ENCODE data around the gene EIF2AK2. TPM values are rescaled to one million over a fixed set of nuclear protein-coding genes. Genes with fewer than 3 reads are reported as not detected.
A peak's percentile ranks its signal among the peaks of the same experiment; 100 is the strongest.

The EIF2AK2 gene
- total and polyA plus RNA-seq, 9 donors: 12.0 to 63.2 (median 39.4) TPM

DNA sequence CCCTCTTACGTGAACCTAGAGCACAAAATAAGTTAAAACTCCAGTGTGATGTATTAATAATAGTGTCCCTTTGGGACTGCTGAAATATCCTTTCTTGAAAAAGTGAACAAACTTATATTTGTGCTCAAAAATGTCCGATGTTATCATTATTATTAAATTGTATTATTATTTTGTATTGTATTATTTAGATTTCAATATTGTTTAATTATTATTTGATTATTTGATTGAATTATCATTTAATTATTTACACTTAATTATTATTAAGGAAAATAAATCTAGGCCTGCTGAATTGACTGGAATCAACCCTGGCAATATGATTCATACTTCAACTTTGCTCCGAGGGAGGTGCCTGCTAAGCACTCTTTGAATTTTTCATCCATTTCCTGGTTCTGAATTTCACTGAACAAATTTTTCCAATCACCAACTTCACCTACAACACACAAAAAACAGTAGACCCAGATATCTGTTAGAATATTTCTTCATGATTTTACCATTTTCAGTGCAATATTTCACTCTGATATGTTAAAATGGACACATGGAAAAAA is 10.9 kb upstream of the EIF2AK2 start:
- intact Hi-C loops (cut with DNase I): no loop called here
- Histone ChIP-seq H3K9me3 (no peaks in the 10 kb centered on the region), H3K4me3 (no peak overlapping the region), H3K27me3 (no peaks in the 10 kb centered on the region), H3K27ac (no peak overlapping the region), H3K36me3 (no peaks in the 10 kb centered on the region), H3K4me1 (ENCODE audit: insufficient read depth) (no peaks in the 10 kb centered on the region)
- DNase-seq: no peak
- WGBS, 3 donors: 91 to 94% (median 91%) methylated on average over 3 of the region's 3 CpGs
- TF ChIP-seq POLR2A (IDR thresholded peaks at IDR 0.05) (no peak), CTCF (IDR thresholded peaks at IDR 0.05) (no peak), EP300 (IDR thresholded peaks at IDR 0.05) (no peak)

GRCh38 chr2:37164757-37165156 is 8.0 kb upstream of the EIF2AK2 start:
- no peak for DNase-seq
- WGBS, 3 donors: 83 to 94% (median 83%) methylated on average over 1 of the region's 1 CpG
- no peaks in the 10 kb centered on the region for H3K9me3 ChIP-seq
- no peaks in the 10 kb centered on the region for H3K4me1 ChIP-seq (ENCODE audit: insufficient read depth)
- intact Hi-C loops (cut with DNase I): no loop called here
- TF ChIP-seq CTCF (IDR thresholded peaks at IDR 0.05): no peak
- TF ChIP-seq EP300 (IDR thresholded peaks at IDR 0.05): no peak
- no peak overlapping the region for H3K4me3 ChIP-seq
- no peaks in the 10 kb centered on the region for H3K36me3 ChIP-seq
- no peak overlapping the region for H3K27ac ChIP-seq
- H3K27me3 ChIP-seq: no peaks in the 10 kb centered on the region

DNA sequence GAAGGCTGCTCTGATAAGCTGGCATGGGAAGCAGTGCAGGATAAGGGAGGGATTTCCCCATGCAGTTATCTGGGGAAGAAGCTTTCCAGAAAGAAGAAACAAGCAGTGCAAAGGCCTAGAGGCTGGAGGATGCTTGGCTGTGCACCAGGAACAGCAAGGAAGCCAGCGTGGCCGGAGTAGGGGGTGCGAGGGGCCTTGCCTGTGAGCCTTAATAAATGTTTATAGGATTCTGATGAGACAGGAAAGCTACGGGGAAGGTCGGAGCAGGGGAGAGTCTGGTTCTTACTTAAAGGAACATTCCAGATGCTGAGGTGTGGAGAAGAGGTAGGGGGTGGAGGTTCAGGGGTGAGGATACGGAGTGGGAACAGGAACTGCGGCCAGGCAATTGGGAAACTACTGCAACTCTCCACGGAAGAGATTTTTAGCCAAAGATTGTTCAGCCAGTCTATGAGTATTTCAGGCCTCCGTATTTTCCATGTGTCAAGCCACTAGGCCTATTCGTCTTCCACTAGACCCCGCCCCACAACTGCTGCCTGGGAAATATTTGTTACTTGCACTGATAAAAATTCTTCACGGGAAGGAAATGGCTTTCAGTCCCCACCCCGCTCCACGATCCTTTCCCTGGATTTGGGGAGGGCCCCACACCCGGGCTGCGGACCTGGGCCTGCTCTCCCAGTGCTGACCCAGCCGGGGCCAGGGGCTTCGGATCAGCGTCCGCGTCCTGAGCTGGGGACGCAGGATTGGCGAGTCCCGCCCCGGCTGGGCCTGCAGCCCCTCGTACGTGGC is 516 bp downstream of the EIF2AK2 start:
- DNase-seq: peak; percentile 42 to 56 (median 50)
- TF ChIP-seq EP300 (IDR thresholded peaks at IDR 0.05) (no peak), CTCF (IDR thresholded peaks at IDR 0.05) (no peak), POLR2A (IDR thresholded peaks at IDR 0.05) (no peak)
- Histone ChIP-seq H3K27ac (peak overlapping the region; percentile 71 to 86), H3K4me3 (peak overlapping the region; percentile 97), H3K36me3 (no peaks in the 10 kb centered on the region), H3K4me1 (ENCODE audit: insufficient read depth) (peaks cover 6% of the 10 kb centered on the region), H3K27me3 (no peaks in the 10 kb centered on the region), H3K9me3 (no peaks in the 10 kb centered on the region)
- WGBS, 3 donors: 0% methylated on average over 17 to 27 of the region's 27 CpGs
- intact Hi-C loops (cut with DNase I): no loop called here

DNA sequence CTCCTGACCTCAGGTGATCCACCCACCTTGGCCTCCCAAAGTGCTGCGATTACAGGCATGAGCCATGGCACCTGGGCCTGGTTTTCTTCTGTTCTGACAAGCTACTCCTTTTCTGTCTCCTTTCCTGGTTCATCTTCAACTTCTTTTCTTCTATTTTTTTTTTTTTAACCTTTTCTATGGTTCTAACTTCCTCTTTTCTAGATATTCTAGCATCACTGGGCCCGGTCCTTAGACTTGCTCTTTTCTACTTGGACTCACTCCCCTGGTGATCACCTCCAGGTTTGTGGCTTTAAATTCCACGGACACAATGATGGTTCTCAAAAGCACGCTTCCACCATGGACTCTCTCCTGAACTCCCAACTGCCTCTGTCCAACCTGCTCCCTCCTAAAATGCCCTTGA is 2.0 kb downstream of the EIF2AK2 start:
- TF ChIP-seq POLR2A (IDR thresholded peaks at IDR 0.05) (no peak), EP300 (IDR thresholded peaks at IDR 0.05) (no peak), CTCF (IDR thresholded peaks at IDR 0.05) (no peak)
- H3K4me1 ChIP-seq (ENCODE audit: insufficient read depth): peaks cover 6% of the 10 kb centered on the region
- H3K9me3 ChIP-seq: no peaks in the 10 kb centered on the region
- intact Hi-C loops (cut with DNase I): no loop called here
- H3K27me3 ChIP-seq: no peaks in the 10 kb centered on the region
- no peak for DNase-seq
- no peak overlapping the region for H3K27ac ChIP-seq
- WGBS, 3 donors: 89 to 96% (median 91%) methylated on average over 4 of the region's 4 CpGs
- H3K4me3 ChIP-seq: no peak overlapping the region
- H3K36me3 ChIP-seq: no peaks in the 10 kb centered on the region
